Esophagus muscularis mucosa (tissue), 4 donors: ENCODE measurements around the gene DGCR8.

Source experiments
- EP300 ChIP-seq: sonication (generic); formaldehyde crosslinking; IDR thresholded peaks from one replicate; pipeline ENCODE4 v1.6.1; 2017; ENCODE audit warnings: antibody characterized with exemption
- POLR2A ChIP-seq: fragments of 450-650 bp; IDR thresholded peaks from one replicate; pipeline ENCODE4 v1.6.1; 2017; ENCODE audit warnings: antibody characterized with exemption, moderate library complexity, mild to moderate bottlenecking, low read depth
- POLR2AphosphoS5 ChIP-seq, 2 donors: sonication (generic); formaldehyde crosslinking; IDR thresholded peaks; one replicate each; pipeline ENCODE4 v1.6.1; 2017; ENCODE audit warnings: antibody characterized with exemption in 2 of 2
- TF ChIP-seq, protein P1 (sequence below), 3 experiments: fragments of 200-600 bp in 2 of 3; fragments of 450-650 bp in 1 of 3; sonication (generic) in 2 of 3; IDR thresholded peaks; one replicate each; pipeline ENCODE4 v1.5.1; 2017 to 2019; ENCODE audit warnings: antibody characterized with exemption in 3 of 3, mild to moderate bottlenecking in 2 of 3, moderate library complexity in 1 of 3

GRCh38 chr22:20121856-20122415, 41.9 kb downstream of the DGCR8 start:
- TF ChIP-seq, protein P1, sequence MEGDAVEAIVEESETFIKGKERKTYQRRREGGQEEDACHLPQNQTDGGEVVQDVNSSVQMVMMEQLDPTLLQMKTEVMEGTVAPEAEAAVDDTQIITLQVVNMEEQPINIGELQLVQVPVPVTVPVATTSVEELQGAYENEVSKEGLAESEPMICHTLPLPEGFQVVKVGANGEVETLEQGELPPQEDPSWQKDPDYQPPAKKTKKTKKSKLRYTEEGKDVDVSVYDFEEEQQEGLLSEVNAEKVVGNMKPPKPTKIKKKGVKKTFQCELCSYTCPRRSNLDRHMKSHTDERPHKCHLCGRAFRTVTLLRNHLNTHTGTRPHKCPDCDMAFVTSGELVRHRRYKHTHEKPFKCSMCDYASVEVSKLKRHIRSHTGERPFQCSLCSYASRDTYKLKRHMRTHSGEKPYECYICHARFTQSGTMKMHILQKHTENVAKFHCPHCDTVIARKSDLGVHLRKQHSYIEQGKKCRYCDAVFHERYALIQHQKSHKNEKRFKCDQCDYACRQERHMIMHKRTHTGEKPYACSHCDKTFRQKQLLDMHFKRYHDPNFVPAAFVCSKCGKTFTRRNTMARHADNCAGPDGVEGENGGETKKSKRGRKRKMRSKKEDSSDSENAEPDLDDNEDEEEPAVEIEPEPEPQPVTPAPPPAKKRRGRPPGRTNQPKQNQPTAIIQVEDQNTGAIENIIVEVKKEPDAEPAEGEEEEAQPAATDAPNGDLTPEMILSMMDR (IDR thresholded peaks at IDR 0.05) = no peak
- TF ChIP-seq POLR2AphosphoS5 (IDR thresholded peaks at IDR 0.05) (no peak), POLR2A (no peak), EP300 (no peak)
